CD14-positive monocyte (primary cell): ENCODE results near the gene CIB4. TPM values are rescaled to one million over a fixed set of nuclear protein-coding genes. Genes with fewer than 3 reads are reported as not detected.

ENCODE experiments used
- DNase-seq, 3 donors: peaks; one replicate each; pipeline ENCODE4 v3.0.0-alpha.2; 2011 to 2022
- H2AFZ ChIP-seq: 2 replicates; pipeline ENCODE4 v1.6.0; 2012; ENCODE audit warnings: mild to moderate bottlenecking, low read depth, low read length, inconsistent platforms; ENCODE audit not compliant: insufficient read depth, poor library complexity, severe bottlenecking
- H3K27ac ChIP-seq, 2 donors: 1 replicate in 1 of 2; 2 replicates in 1 of 2; pipeline ENCODE4 v1.5.1; 2012 to 2013; ENCODE audit warnings: low read length in 2 of 2, control low read depth in 1 of 2, inconsistent platforms in 1 of 2, low read depth in 1 of 2, mild to moderate bottlenecking in 1 of 2
- H3K27me3 ChIP-seq, 2 donors: one replicate each; pipeline versions ENCODE4 v1.6.0 to v1.6.1; 2011 to 2013; ENCODE audit warnings: low read length in 2 of 2; ENCODE audit not compliant: control insufficient read depth in 2 of 2, insufficient read depth in 2 of 2
- H3K36me3 ChIP-seq, 2 donors: replicated peaks in 1 of 2; 1 replicate in 1 of 2; 2 replicates in 1 of 2; pipeline versions ENCODE4 v1.5.1 to v1.6.1; 2012 to 2013; ENCODE audit warnings: low read length in 2 of 2, control low read depth in 1 of 2, inconsistent platforms in 1 of 2, mild to moderate bottlenecking in 1 of 2; ENCODE audit not compliant: insufficient read depth in 2 of 2, control insufficient read depth in 1 of 2
- H3K4me1 ChIP-seq, 2 donors: 1 replicate in 1 of 2; 2 replicates in 1 of 2; pipeline versions ENCODE4 v1.5.1 to v1.6.1; 2012 to 2013; ENCODE audit warnings: low read length in 2 of 2, control low read depth in 1 of 2, inconsistent platforms in 1 of 2, mild to moderate bottlenecking in 1 of 2, moderate library complexity in 1 of 2; ENCODE audit not compliant: insufficient read depth in 2 of 2, control insufficient read depth in 1 of 2
- H3K4me2 ChIP-seq: replicated peaks from 2 replicates; pipeline ENCODE3; 2012; ENCODE audit warnings: low read length, moderate library complexity, mild to moderate bottlenecking; ENCODE audit not compliant: poor library complexity, severe bottlenecking; ENCODE audit errors: extremely low read depth
- H3K4me3 ChIP-seq, 3 experiments: fragments of 200-600 bp in 1 of 3; sonication (generic) in 1 of 3; replicated peaks in 1 of 3; 1 replicate in 2 of 3; 2 replicates in 1 of 3; pipeline ENCODE4 v1.5.1; 2011 to 2013; ENCODE audit warnings: low read length in 3 of 3, mild to moderate bottlenecking in 3 of 3, control low read depth in 2 of 3, low read depth in 2 of 3, inconsistent platforms in 1 of 3, moderate library complexity in 1 of 3
- H3K79me2 ChIP-seq: 2 replicates; pipeline ENCODE4 v1.6.0; 2012; ENCODE audit warnings: mild to moderate bottlenecking, control low read depth, inconsistent platforms, low read length, moderate library complexity; ENCODE audit not compliant: insufficient read depth
- H3K9ac ChIP-seq: 2 replicates; pipeline ENCODE4 v1.6.0; 2017; ENCODE audit warnings: low read length, mild to moderate bottlenecking; ENCODE audit not compliant: insufficient read depth, poor library complexity, severe bottlenecking
- H3K9me3 ChIP-seq, 2 donors: replicated peaks in 1 of 2; 1 replicate in 1 of 2; 2 replicates in 1 of 2; pipeline versions ENCODE4 v1.5.1 to v1.6.1; 2012 to 2013; ENCODE audit warnings: low read length in 2 of 2, control low read depth in 1 of 2; ENCODE audit not compliant: control insufficient read depth in 1 of 2, insufficient read depth in 1 of 2
- H4K20me1 ChIP-seq: 2 replicates; pipeline ENCODE4 v1.6.0; 2012; ENCODE audit warnings: mild to moderate bottlenecking, low read length, control low read depth, moderate library complexity; ENCODE audit not compliant: insufficient read depth
- H3K27ac Mint-ChIP-seq, 7 donors: one replicate each; pipeline ENCODE4 v1.8.0; 2020; ENCODE audit warnings: mild to moderate bottlenecking in 7 of 7, mixed read lengths in 7 of 7, moderate library complexity in 6 of 7, inconsistent platforms in 2 of 7
- H3K27me3 Mint-ChIP-seq, 3 donors: one replicate each; pipeline ENCODE4 v1.8.0; 2021 to 2022; ENCODE audit warnings: low read depth in 3 of 3, mild to moderate bottlenecking in 3 of 3, mixed read lengths in 3 of 3, moderate library complexity in 3 of 3, inconsistent platforms in 1 of 3
- H3K36me3 Mint-ChIP-seq, 2 donors: one replicate each; pipeline ENCODE4 v1.8.0; 2020; ENCODE audit warnings: mixed read lengths in 2 of 2, inconsistent platforms in 1 of 2, mild to moderate bottlenecking in 1 of 2
- H3K4me1 Mint-ChIP-seq: one replicate; pipeline ENCODE4 v1.8.0; 2020; ENCODE audit warnings: mild to moderate bottlenecking, mixed read lengths
- H3K4me3 Mint-ChIP-seq, 2 donors: one replicate each; pipeline ENCODE4 v1.8.0; 2020; ENCODE audit warnings: mild to moderate bottlenecking in 2 of 2, mixed read lengths in 2 of 2, moderate library complexity in 1 of 2
- H3K9me3 Mint-ChIP-seq, 7 donors: one replicate each; pipeline ENCODE4 v1.8.0; 2020 to 2022; ENCODE audit warnings: mixed read lengths in 7 of 7, mild to moderate bottlenecking in 6 of 7, moderate library complexity in 6 of 7, inconsistent platforms in 2 of 7
- WGBS: methylation state at CpG from one replicate; pipeline ENCODE4 v1.1.5; 2013; ENCODE audit warnings: missing lambda C conversion rate; ENCODE audit not compliant: insufficient coverage; 5-methylcytosine and 5-hydroxymethylcytosine counted together
- intact Hi-C, 2 donors: fragments of 100-400 bp; cut with micrococcal nuclease; formaldehyde crosslinking; loops; one replicate each; pipeline versions ENCODE4 v1.15.0 to v1.15.1; 2023
- polyA plus RNA-seq, 3 donors: library from polyadenylated mRNA; depleted of rRNA in 1 of 3; unstranded in 2 of 3; stranded (reverse) in 1 of 3; fragments of 300-500 nt in 2 of 3; fragments of >200 nt in 1 of 3; fragmentation: Illumina TruSeq in 2 of 3; gene quantifications; 1 replicate in 2 of 3; 2 replicates in 1 of 3; pipeline ENCODE4 v1.2.3, GENCODE V29; 2012 to 2021
- TF ChIP-seq, protein P1 (sequence below): fragments of 200-600 bp; IDR thresholded peaks from one replicate; pipeline ENCODE4 v1.8.0; 2022; ENCODE audit warnings: antibody characterized with exemption, mild to moderate bottlenecking

CIB4 gene
- polyA plus RNA-seq, 3 donors = not detected

DNA sequence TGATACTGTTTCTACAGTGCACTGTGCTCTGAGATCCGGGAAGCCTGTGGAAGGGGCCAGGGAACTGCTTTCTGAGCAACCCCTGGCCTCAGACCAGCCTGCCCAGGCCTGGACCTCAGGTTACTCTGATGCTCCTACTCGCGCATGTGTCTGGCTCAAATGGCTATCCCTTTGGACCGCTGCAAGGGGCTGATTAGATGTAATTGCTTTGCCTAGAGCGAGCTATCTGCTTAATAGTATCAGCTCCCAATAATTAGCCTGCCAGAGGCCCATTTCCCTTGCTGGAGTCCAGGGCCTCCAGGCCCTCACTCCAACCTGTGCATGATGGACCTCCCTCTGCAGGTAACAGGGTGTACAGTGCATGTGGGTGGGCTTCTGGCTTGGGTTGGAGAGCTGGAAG, 44.2 kb upstream of the CIB4 start:
- no peak overlapping the region for H3K27ac Mint-ChIP-seq
- TF ChIP-seq, protein P1, sequence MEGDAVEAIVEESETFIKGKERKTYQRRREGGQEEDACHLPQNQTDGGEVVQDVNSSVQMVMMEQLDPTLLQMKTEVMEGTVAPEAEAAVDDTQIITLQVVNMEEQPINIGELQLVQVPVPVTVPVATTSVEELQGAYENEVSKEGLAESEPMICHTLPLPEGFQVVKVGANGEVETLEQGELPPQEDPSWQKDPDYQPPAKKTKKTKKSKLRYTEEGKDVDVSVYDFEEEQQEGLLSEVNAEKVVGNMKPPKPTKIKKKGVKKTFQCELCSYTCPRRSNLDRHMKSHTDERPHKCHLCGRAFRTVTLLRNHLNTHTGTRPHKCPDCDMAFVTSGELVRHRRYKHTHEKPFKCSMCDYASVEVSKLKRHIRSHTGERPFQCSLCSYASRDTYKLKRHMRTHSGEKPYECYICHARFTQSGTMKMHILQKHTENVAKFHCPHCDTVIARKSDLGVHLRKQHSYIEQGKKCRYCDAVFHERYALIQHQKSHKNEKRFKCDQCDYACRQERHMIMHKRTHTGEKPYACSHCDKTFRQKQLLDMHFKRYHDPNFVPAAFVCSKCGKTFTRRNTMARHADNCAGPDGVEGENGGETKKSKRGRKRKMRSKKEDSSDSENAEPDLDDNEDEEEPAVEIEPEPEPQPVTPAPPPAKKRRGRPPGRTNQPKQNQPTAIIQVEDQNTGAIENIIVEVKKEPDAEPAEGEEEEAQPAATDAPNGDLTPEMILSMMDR = no peak
- H2AFZ ChIP-seq = no peak overlapping the region
- no peaks in the 10 kb centered on the region for H3K79me2 ChIP-seq
- H3K4me1 Mint-ChIP-seq = no peaks in the 10 kb centered on the region
- no peak overlapping the region for H3K27ac ChIP-seq
- H3K36me3 Mint-ChIP-seq = no peaks in the 10 kb centered on the region
- H3K4me3 Mint-ChIP-seq = no peak overlapping the region
- DNase-seq = no peak
- H3K36me3 ChIP-seq = no peaks in the 10 kb centered on the region
- WGBS = 96% methylated on average over 5 of the region's 5 CpGs
- H3K4me3 ChIP-seq = no peak overlapping the region
- no peak overlapping the region for H3K9ac ChIP-seq
- intact Hi-C loops = no loop called here
- H3K4me2 ChIP-seq = no peak overlapping the region
- H3K4me1 ChIP-seq = no peaks in the 10 kb centered on the region
- no peaks in the 10 kb centered on the region for H3K9me3 ChIP-seq
- H3K27me3 Mint-ChIP-seq = peaks cover 26 to 44% (median 33%) of the 10 kb centered on the region in 3 donors
- no peaks in the 10 kb centered on the region for H4K20me1 ChIP-seq
- peaks cover 0 to 2% (median 0%) of the 10 kb centered on the region in 7 donors for H3K9me3 Mint-ChIP-seq
- peaks cover 5 to 21% of the 10 kb centered on the region in 2 donors for H3K27me3 ChIP-seq

DNA sequence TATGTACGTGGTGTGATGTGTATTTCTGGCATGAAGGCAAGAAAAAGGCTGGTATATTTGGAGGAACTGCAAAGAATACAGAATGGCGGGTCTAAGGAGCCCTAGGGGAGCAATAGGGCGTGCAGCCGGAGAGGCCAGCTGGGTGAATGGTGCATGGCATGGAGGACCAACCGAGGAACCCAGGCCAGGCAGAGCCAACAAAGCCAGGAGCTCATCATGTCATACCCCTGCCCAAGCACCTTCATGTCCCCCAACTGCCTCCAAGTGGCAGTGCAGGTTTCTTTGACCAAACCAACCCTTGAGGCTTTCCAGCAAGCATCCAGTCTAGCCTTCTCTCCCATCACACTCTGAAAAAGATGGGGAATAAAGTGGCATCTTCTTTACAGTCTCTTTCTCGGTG, 42.4 kb upstream of the CIB4 start:
- intact Hi-C loops = no loop called here
- Histone ChIP-seq H3K36me3 (no peaks in the 10 kb centered on the region), H3K4me3 (no peak overlapping the region), H3K79me2 (no peaks in the 10 kb centered on the region), H3K9ac (no peak overlapping the region), H2AFZ (no peak overlapping the region), H3K4me1 (no peaks in the 10 kb centered on the region), H4K20me1 (no peaks in the 10 kb centered on the region), H3K27ac (no peak overlapping the region), H3K4me2 (no peak overlapping the region), H3K9me3 (no peaks in the 10 kb centered on the region), H3K27me3 (peaks cover 0 to 15% of the 10 kb centered on the region in 2 donors)
- Mint-ChIP-seq H3K27ac (no peak overlapping the region), H3K27me3 (peaks cover 24 to 38% (median 30%) of the 10 kb centered on the region in 3 donors), H3K4me1 (peaks cover 1% of the 10 kb centered on the region), H3K4me3 (no peak overlapping the region), H3K36me3 (no peaks in the 10 kb centered on the region), H3K9me3 (peaks cover 0 to 2% (median 0%) of the 10 kb centered on the region in 7 donors)
- WGBS = 87% methylated on average over 5 of the region's 6 CpGs
- TF ChIP-seq, protein P1 = no peak
- DNase-seq = no peak
